HEK293 (cell line): ENCODE results near the gene IL23A.
A peak's percentile ranks its signal among the peaks of the same experiment; 100 is the strongest.

ENCODE experiments used
- CTCF ChIA-PET: fragments of 350-600 bp; formaldehyde crosslinking; extraction: SDS; loops from one replicate; lab custom pipeline; 2021; ENCODE audit warnings: antibody characterized with exemption; lab: Yijun Ruan, JAX
- POLR2A ChIA-PET: fragments of 300-600 bp; formaldehyde crosslinking; extraction: SDS; loops from one replicate; lab custom pipeline; 2020; ENCODE audit warnings: antibody characterized with exemption, inconsistent platforms; lab: Yijun Ruan, JAX
- H3K27ac ChIP-seq: fragments of 200-500 bp; sonication (Bioruptor generic); 2 replicates; pipeline ENCODE4 v1.5.1; 2014; ENCODE audit warnings: low read depth, low read length, control low read depth, inconsistent platforms; ENCODE audit errors: extremely low read depth
- H3K36me3 ChIP-seq, 2 experiments: fragments of 200-500 bp in 1 of 2; sonication (Bioruptor generic) in 1 of 2; 1 replicate in 1 of 2; 2 replicates in 1 of 2; pipeline ENCODE4 v1.5.1; 2014 to 2017; ENCODE audit warnings: inconsistent platforms in 2 of 2, low read length in 2 of 2; ENCODE audit not compliant: control insufficient read depth in 2 of 2, insufficient read depth in 1 of 2
- H3K4me1 ChIP-seq: fragments of 200-500 bp; sonication (Bioruptor generic); 2 replicates; pipeline ENCODE4 v1.5.1; 2014; ENCODE audit warnings: mild to moderate bottlenecking, low read length, inconsistent platforms; ENCODE audit not compliant: control insufficient read depth, insufficient read depth
- H3K4me3 ChIP-seq: 2 replicates; pipeline ENCODE4 v1.5.1; 2011; ENCODE audit warnings: low read depth, mild to moderate bottlenecking, control low read depth, low read length, moderate library complexity
- H3K9me3 ChIP-seq: fragments of 200-500 bp; sonication (Bioruptor generic); 2 replicates; pipeline ENCODE4 v1.5.1; 2014; ENCODE audit warnings: low read depth, low read length, inconsistent platforms; ENCODE audit not compliant: control insufficient read depth, insufficient read depth
- EGR2 ChIP-seq: fragments of 450-650 bp; formaldehyde crosslinking; IDR thresholded peaks from 2 replicates; pipeline ENCODE4 v1.5.1; 2016; ENCODE audit warnings: low read depth, missing biosample characterization, missing genetic modification characterization
- FEZF1 ChIP-seq: fragments of 450-650 bp; formaldehyde crosslinking; IDR thresholded peaks from 2 replicates; pipeline ENCODE4 v1.5.1; 2016; ENCODE audit warnings: missing biosample characterization, missing genetic modification characterization
- KLF7 ChIP-seq: fragments of 450-650 bp; formaldehyde crosslinking; IDR thresholded peaks from 2 replicates; pipeline ENCODE4 v1.5.1; 2016; ENCODE audit warnings: missing biosample characterization, missing genetic modification characterization, borderline replicate concordance
- PRDM10 ChIP-seq: fragments of 450-650 bp; formaldehyde crosslinking; IDR thresholded peaks from 2 replicates; pipeline ENCODE4 v1.5.1; 2016; ENCODE audit warnings: missing biosample characterization, missing genetic modification characterization
- SALL2 ChIP-seq: fragments of 450-650 bp; formaldehyde crosslinking; IDR thresholded peaks from 2 replicates; pipeline ENCODE4 v1.5.0; 2017; ENCODE audit warnings: missing biosample characterization, mild to moderate bottlenecking, missing genetic modification characterization, borderline replicate concordance
- SETDB1 ChIP-seq: IDR thresholded peaks from one replicate; pipeline ENCODE4 v1.6.1; 2017; ENCODE audit warnings: mild to moderate bottlenecking, low read length, moderate library complexity, mixed read lengths; ENCODE audit not compliant: insufficient read length
- ZBTB17 ChIP-seq: fragments of 450-650 bp; formaldehyde crosslinking; IDR thresholded peaks from 2 replicates; pipeline ENCODE4 v1.5.1; 2016; ENCODE audit warnings: missing biosample characterization, missing genetic modification characterization
- ZBTB21 ChIP-seq: fragments of 450-650 bp; formaldehyde crosslinking; IDR thresholded peaks from 2 replicates; pipeline ENCODE4 v1.5.1; 2017; ENCODE audit warnings: missing biosample characterization, missing genetic modification characterization
- ZEB2 ChIP-seq: fragments of 450-650 bp; formaldehyde crosslinking; IDR thresholded peaks from 2 replicates; pipeline ENCODE4 v1.5.1; 2016; ENCODE audit warnings: missing biosample characterization, missing genetic modification characterization
- ZFHX2 ChIP-seq: fragments of 450-650 bp; formaldehyde crosslinking; conservative IDR thresholded peaks from 2 replicates; pipeline ENCODE4 v1.5.1; 2016; ENCODE audit warnings: missing biosample characterization, missing genetic modification characterization
- ZNF121 ChIP-seq: fragments of 450-650 bp; formaldehyde crosslinking; IDR thresholded peaks from 2 replicates; pipeline ENCODE4 v1.5.1; 2016; ENCODE audit warnings: missing biosample characterization, missing genetic modification characterization
- ZNF140 ChIP-seq: fragments of 450-650 bp; formaldehyde crosslinking; IDR thresholded peaks from 2 replicates; pipeline ENCODE4 v1.5.1; 2016; ENCODE audit warnings: missing biosample characterization, missing genetic modification characterization
- ZNF19 ChIP-seq: fragments of 450-650 bp; formaldehyde crosslinking; IDR thresholded peaks from 2 replicates; pipeline ENCODE4; 2016; ENCODE audit warnings: missing biosample characterization, missing genetic modification characterization, low read depth
- ZNF23 ChIP-seq: fragments of 450-650 bp; formaldehyde crosslinking; IDR thresholded peaks from 2 replicates; pipeline ENCODE4 v1.5.1; 2016; ENCODE audit warnings: missing biosample characterization, missing genetic modification characterization, borderline replicate concordance
- ZNF324 ChIP-seq: fragments of 450-650 bp; formaldehyde crosslinking; IDR thresholded peaks from 2 replicates; pipeline ENCODE4 v1.5.1; 2016; ENCODE audit warnings: missing biosample characterization, missing genetic modification characterization
- ZNF555 ChIP-seq: fragments of 450-650 bp; formaldehyde crosslinking; conservative IDR thresholded peaks from 2 replicates; pipeline ENCODE4 v1.5.1; 2017; ENCODE audit warnings: missing biosample characterization, mild to moderate bottlenecking, missing genetic modification characterization, inconsistent platforms
- ZNF654 ChIP-seq: fragments of 450-650 bp; formaldehyde crosslinking; IDR thresholded peaks from 2 replicates; pipeline ENCODE4 v1.5.1; 2016; ENCODE audit warnings: low read depth, missing biosample characterization, missing genetic modification characterization

The IL23A gene

GRCh38 chr12:56373515-56373914, 34.8 kb downstream of the IL23A start:
- Histone ChIP-seq H3K27ac (no peak overlapping the region), H3K4me1 (no peaks in the 10 kb centered on the region), H3K9me3 (no peaks in the 10 kb centered on the region), H3K36me3 (no peaks in the 10 kb centered on the region), H3K4me3 (no peak overlapping the region)
- POLR2A ChIA-PET: no interaction called here
- CTCF ChIA-PET: interaction anchor here (0.5 to 0.8 kb wide), 3 partner anchors 34 to 91 kb away, joined by 3 to 6 read pairs (median 4); no protein-coding TSS in a partner anchor
- peak; percentile 24 for TF ChIP-seq SETDB1
- TF ChIP-seq ZNF324 (tag by site-specific recombination): no peak

DNA sequence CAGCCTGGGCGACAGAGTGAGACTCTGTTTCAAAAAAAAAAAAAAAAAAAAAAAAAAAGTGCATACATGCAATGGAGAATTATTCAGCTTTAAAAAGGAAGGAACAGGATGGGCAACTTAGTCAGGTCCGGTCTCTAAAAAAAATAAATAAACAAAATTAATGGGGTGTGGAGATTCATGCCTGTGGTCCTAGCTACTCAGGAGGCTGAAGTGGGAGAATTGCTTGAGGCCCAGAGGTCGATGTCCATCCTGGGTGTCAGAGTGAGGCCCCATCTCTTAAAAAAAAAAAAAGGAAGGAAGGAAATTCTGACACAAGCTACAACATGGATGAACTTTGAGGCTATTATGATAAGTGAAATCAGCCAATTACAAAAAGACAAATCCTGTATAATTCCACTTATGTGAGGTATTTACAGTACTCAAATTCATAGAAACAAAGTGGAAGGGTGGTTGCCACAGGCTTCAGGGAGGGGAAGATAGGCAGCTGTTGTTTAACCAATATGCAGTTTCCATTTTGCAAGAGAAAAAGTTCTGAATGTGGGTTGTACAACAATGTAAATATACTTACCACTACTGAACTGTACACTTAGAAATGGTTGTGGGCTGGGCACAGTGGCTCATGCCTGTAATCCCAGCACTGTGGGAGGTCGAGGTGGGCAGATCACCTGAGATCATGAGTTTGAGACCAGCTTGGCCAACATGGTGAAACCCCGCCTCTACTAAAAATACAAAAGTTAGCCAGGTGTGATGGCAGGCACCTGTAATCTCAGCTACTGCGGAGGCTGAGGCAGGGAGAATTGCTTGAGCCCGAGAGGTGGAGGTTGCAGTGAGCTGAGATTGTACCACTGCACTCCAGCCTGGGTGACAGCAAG, 36.3 kb downstream of the IL23A start:
- POLR2A ChIA-PET: interaction anchor here (0.6 to 1.0 kb wide), 4 partner anchors 15 to 897 kb away, joined by 3 to 5 read pairs (median 4); partner anchors contain the start of gene STAT2
- H3K4me3 ChIP-seq: no peak overlapping the region
- TF ChIP-seq EGR2 (tag by site-specific recombination) (peak; percentile 62; the same call in 1 of the 2 replicates), ZFHX2 (tag by site-specific recombination) (peak; percentile 36; the same call in 1 of the 2 replicates), ZNF121 (tag by site-specific recombination) (no peak)
- no peaks in the 10 kb centered on the region for H3K4me1 ChIP-seq
- CTCF ChIA-PET: interaction anchor here (0.6 to 0.9 kb wide), 5 partner anchors 12 to 181 kb away, joined by 3 to 5 read pairs (median 3); no protein-coding TSS in a partner anchor
- no peaks in the 10 kb centered on the region for H3K36me3 ChIP-seq
- no peak overlapping the region for H3K27ac ChIP-seq
- no peaks in the 10 kb centered on the region for H3K9me3 ChIP-seq

DNA sequence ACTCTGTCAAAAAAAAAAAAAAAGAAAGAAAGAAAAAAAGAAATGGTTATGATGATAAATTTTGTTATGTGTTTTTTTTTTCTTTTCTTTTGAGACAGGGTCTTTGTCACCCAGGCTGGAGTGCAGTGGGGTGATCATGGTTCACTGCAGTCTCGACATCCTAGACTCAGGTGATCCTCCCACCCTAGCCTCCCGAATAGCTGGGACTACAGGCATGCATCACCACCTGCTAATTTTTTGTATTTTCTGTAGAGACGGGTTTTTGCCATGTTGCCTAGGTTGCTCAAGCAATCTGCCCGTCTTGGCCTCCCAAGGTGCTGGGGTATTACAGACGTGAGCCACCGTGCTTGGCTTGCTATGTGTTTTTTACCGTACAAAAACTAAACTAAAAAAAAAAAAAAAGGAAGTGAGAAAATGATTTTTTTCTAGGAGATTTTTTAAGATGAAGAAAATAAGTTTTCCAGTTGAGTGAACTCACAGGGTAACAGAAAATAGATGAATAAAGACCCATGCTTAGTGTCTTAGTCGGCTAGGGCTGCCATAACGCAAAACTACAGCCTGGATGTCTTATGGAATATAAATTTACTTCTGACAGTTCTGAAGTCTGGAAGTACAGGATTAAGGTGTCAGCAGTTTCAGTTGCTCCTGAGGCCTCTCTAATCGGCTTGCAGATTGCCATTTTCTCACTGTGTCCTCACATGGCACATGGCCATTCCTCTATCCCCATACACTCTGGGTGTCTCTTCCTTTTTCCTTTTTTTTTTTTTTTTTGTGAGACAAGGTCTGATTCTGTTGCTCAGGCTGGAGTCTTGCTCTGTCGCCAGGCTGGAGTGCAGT, 37.1 kb downstream of the IL23A start:
- H3K4me3 ChIP-seq: no peak overlapping the region
- H3K4me1 ChIP-seq: no peaks in the 10 kb centered on the region
- H3K36me3 ChIP-seq: no peaks in the 10 kb centered on the region
- POLR2A ChIA-PET: interaction anchor here (1.0 kb wide), 1 partner anchor 16 kb away, joined by 4 read pairs; the partner anchor contains the start of gene STAT2
- CTCF ChIA-PET: interaction anchor here (0.6 to 0.9 kb wide), 2 partner anchors 11 to 88 kb away, joined by 3 to 5 read pairs; no protein-coding TSS in a partner anchor
- TF ChIP-seq ZNF19 (tag by site-specific recombination) (no peak), PRDM10 (peak; percentile 59)
- no peaks in the 10 kb centered on the region for H3K9me3 ChIP-seq
- H3K27ac ChIP-seq: no peak overlapping the region

DNA sequence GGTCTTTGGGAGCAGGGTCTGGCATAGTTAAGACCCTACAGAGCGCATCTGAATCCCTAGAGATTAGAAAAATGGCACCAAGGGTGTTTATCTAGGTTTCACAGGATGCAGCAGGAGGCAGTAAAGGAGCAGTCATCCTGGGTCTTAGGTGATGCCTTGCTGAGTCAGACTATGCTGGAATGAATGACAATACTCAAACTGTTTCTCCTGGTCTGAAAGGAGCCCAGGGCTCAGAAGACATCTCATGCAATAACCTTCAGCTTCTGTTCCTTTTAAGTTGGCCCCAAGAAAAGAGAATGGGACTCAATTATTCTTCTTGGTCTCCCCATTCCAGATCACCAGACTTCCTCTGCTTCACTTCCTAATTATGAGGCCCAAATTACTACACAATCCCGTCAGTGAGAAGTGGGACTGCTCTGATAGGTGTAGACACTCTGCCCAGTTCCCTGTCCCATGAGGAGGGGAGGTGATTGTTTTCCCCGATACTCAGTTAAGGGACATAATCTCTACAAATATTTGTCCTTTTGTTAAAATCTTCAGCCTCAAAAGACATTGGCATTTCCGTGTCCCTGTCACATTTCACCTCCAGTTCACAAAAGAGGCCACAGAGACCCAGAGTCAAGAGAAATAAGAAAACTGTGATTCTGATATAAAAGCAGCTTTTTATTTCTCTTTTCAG, 38.8 kb downstream of the IL23A start:
- Histone ChIP-seq H3K4me1 (no peaks in the 10 kb centered on the region), H3K9me3 (no peaks in the 10 kb centered on the region), H3K27ac (no peak overlapping the region), H3K4me3 (no peak overlapping the region), H3K36me3 (no peaks in the 10 kb centered on the region)
- CTCF ChIA-PET: interaction anchor here (0.9 to 1.9 kb wide), 4 partner anchors 16 to 86 kb away, joined by 3 to 10 read pairs (median 4); no protein-coding TSS in a partner anchor
- POLR2A ChIA-PET: interaction anchor here (1.0 kb wide), 1 partner anchor 18 kb away, joined by 3 read pairs; the partner anchor contains the start of gene STAT2
- peak; percentile 71 for TF ChIP-seq FEZF1 (tag by site-specific recombination)
- TF ChIP-seq ZBTB17 (tag by site-specific recombination): peak; percentile 50
- peak; percentile 36 for TF ChIP-seq ZNF654
- TF ChIP-seq ZNF324 (tag by site-specific recombination): no peak
- no peak for TF ChIP-seq ZNF23 (tag by site-specific recombination)
- no peak for TF ChIP-seq ZNF555 (tag by site-specific recombination)
- no peak for TF ChIP-seq ZBTB21
- TF ChIP-seq ZEB2: no peak
- TF ChIP-seq SALL2 (tag by site-specific recombination): no peak
- no peak for TF ChIP-seq ZNF140 (tag by site-specific recombination)
- no peak for TF ChIP-seq KLF7 (tag by site-specific recombination)
